ENCODE results near the gene LIPH. TPM values are rescaled to one million over a fixed set of nuclear protein-coding genes. Genes with fewer than 3 reads are reported as not detected.
"Not testable (repeated sequence)": the region's sequence is repeated elsewhere in the genome, so short reads cannot be mapped to it uniquely, and the experiment has no call there.

Gene LIPH
- total RNA-seq, 1 donor from 2014 or later, result 34.0 TPM

DNA sequence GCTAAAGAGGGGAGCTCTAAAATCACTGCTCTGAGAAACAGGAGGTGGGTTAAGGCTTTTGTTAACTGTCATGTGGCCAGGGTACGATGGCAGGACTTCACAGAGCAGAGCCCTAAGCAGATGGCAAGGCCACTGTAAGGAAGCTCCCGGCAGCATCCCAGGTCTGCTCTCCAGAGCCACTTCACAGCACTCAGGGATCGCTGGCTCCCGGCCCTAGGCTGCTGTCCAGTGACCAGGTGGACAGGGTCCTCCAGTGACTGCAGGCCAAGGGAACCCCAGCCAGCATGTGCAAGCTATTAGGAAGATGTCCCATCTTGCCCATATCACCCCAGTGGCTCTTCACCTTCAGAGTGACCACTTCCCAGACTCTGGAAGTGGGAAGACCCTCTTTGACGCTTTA is 63.9 kb downstream of the LIPH start:
- DNase-seq (ENCODE audit: low spot score), result no peak

- no peak for DNase-seq (ENCODE audit: low spot score)
Observed at GRCh38 chr3:185486394-185486793, 66.0 kb downstream of the LIPH start.

- DNase-seq (ENCODE audit: low spot score), result no peak
Observed at GRCh38 chr3:185484296-185484695, 68.1 kb downstream of the LIPH start.

DNA sequence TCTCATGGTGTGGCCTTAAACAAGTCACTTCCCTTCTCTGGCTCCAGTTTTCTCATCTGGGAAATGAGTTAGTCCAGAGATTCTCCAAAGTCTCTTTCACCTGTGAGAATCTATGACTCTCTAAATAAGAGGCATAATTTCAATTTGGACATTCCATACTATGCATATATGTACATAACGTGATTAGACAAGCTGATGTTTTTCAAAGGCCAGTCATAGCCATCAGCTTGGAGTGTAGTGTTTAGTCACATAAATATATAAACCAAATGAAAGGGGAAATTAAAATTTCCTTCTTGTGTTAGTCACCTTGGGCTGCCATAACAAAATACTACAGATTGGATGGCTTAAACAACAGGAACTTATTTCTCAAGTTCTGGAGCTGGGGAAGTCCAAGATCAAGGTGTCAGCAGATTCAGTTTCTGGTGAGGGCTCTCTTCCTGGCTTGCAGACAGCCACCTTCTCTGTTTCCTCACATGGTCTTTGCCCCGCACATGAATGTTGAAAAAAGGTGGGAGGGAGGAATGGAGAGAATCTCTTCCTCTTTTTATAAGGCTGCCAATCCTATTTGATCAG is 72.9 kb downstream of the LIPH start:
- DNase-seq (ENCODE audit: low spot score), result no peak

GRCh38 chr3:185477316-185477715 is 75.1 kb downstream of the LIPH start:
- no peak for DNase-seq (ENCODE audit: low spot score)

GRCh38 chr3:185474922-185475321 is 77.5 kb downstream of the LIPH start:
- DNase-seq (ENCODE audit: low spot score), result not testable (repeated sequence)

- no peak for DNase-seq (ENCODE audit: low spot score)
Observed at GRCh38 chr3:185473290-185473815, 79.0 kb downstream of the LIPH start.

DNA sequence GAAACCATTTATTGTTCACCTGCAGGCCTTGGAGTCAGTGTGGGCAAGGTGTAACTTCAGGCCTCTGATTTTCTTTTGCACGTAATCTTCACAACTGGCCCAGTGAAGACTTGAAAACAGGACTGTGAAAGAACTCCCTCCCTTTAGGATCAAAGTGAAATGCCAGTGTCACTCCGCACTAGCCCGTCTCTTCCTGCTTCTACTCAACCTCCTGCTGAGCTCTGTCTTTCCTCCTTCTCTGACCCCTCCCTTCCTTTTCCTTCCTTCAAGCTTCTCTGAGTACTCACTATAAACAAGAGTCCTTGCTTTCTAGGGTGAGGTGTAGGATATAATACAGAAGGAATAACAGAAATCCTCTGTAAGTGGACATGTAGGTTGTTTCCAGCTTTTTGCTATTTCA is 82.1 kb downstream of the LIPH start:
- no peak for DNase-seq (ENCODE audit: low spot score)

- DNase-seq (ENCODE audit: low spot score), result no peak
Observed at GRCh38 chr3:185469542-185469941, 82.8 kb downstream of the LIPH start.

DNA sequence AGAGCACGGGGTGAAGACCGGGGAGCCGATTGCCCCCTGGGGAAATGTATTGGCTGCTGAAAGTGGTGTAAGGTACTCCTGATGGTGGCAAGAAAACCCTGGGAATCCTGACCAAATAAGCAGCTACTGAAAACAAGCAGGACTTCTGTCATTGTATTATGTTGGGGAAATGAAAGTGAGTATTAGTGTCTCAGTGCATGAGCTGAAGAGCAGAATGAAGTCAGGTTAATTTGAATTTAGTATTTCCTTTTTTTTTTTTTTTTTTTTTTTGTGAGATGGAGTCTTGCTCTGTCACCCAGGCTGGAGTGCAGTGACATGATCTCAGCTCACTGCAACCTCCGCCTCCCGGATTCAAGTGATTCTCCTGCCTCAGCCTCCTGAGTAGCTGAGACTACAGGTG is 86.3 kb downstream of the LIPH start:
- not testable (repeated sequence) for DNase-seq (ENCODE audit: low spot score)

DNA sequence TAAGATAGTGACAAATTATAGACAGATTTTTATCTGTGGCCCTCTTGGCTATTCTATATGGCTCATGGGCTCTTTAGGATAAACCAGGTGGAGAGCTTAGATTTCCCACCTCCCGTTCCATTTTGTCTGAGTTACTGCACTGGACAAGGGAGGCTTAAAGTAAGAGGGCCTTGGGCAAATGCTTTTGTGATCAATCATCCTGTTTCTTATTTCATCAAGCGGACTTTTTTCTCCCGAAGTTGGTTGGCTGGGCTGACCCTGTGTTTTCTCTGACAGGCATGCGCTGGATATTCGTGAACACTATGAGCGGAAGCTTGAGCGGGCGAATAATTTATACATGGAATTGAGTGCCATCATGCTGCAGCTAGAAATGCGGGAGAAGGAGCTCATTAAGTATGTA is 86.9 kb downstream of the LIPH start:
- no peak for DNase-seq (ENCODE audit: low spot score)

DNA sequence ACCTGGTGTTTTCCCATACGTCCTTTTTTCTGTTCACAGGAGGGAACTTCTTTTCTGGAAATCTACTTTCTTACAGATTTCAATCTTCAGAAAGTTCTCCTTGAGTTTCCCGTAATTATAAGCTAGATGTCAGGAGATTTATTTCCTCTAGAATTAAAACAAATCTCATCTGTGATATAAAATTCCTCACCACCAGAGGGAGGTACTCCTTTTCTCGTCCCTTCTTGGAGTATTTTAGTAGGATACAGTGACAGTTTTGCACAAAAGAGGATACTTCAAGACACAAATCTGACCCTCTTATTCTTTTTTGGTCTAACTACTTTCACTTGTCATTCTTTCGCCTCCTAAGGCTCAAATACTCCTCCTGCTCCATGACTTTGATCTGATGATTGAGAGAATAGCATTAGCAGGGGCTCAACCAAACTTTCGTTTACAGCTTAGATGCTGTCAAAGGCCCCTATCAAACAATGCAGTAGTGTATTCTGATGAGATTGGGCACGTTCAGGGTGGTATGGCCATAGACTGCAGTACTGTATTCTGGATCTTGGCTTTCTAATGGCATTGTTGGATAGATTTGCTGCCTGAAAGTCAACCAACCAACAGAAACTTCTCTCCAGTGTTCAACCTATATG is 91.6 kb downstream of the LIPH start:
- DNase-seq (ENCODE audit: low spot score), result no peak

DNA sequence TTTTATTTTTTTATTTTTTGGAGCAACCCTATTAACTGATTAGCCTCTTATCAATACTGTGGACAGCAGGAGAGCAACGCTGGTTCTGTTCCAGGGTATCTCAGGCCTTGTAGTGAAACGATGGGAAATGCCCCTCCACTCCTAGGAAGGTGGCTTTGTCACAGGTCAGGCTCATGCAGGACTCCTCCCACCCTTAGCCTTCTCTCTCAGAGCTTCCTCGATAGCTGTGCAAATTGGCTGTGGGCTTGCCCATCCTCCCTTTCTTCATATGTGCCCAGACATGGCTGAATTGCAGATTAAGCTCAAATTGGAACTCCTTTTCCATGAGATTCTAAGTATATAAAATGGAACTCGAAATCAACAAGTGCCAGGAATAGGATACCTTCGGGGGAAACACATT is 92.1 kb downstream of the LIPH start:
- no peak for DNase-seq (ENCODE audit: low spot score)

GRCh38 chr3:185457376-185457775 is 95.0 kb downstream of the LIPH start:
- no peak for DNase-seq (ENCODE audit: low spot score)

Other genes with a start within 250 kb of the LIPH start
- gene MAP3K13, start 189.5 kb downstream of the LIPH start, total RNA-seq, result 45.2 TPM
- gene TMEM41A, start 53.6 kb downstream of the LIPH start, total RNA-seq, result 16.6 TPM
- gene SENP2, start 33.7 kb upstream of the LIPH start, total RNA-seq, result 35.3 TPM

Data from mucosa of gallbladder (tissue), 1 donor.